ENCODE measurements around the gene NEIL1.

- TF ChIP-seq EZH2 (IDR thresholded peaks at IDR 0.05; ENCODE audit: low read length, missing control alignments) = no peak
- TF ChIP-seq, protein P1, sequence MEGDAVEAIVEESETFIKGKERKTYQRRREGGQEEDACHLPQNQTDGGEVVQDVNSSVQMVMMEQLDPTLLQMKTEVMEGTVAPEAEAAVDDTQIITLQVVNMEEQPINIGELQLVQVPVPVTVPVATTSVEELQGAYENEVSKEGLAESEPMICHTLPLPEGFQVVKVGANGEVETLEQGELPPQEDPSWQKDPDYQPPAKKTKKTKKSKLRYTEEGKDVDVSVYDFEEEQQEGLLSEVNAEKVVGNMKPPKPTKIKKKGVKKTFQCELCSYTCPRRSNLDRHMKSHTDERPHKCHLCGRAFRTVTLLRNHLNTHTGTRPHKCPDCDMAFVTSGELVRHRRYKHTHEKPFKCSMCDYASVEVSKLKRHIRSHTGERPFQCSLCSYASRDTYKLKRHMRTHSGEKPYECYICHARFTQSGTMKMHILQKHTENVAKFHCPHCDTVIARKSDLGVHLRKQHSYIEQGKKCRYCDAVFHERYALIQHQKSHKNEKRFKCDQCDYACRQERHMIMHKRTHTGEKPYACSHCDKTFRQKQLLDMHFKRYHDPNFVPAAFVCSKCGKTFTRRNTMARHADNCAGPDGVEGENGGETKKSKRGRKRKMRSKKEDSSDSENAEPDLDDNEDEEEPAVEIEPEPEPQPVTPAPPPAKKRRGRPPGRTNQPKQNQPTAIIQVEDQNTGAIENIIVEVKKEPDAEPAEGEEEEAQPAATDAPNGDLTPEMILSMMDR (conservative IDR thresholded peaks at IDR 0.05 in 1 of 2, IDR thresholded peaks at IDR 0.05 in 1 of 2; ENCODE audit: low read depth in 1 of 2, low read length in 2 of 2) = no peak
These were observed 19.8 kb upstream of the NEIL1 start for GRCh38 chr15:75327005-75327404.

All from fibroblast of lung (primary cell).